Fibroblast of skin of right quadriceps (primary cell): Measurements from ENCODE around the gene MOV10.

Experiments used
- DNase-seq: peaks from one replicate; pipeline ENCODE4 v3.0.0-alpha.2; 2013

MOV10 gene

GRCh38 chr1:112743174-112744008 lies 68.9 kb downstream of the MOV10 start:
- DNase-seq, result no peak

- DNase-seq, result peak; percentile 46
Measured at GRCh38 chr1:112744009-112744578, 69.6 kb downstream of the MOV10 start.

GRCh38 chr1:112748396-112748795 lies 73.9 kb downstream of the MOV10 start:
- no peak for DNase-seq
